D341Med (cell line): ENCODE results near the gene CFAP161.

Experiments
- DNase-seq: peaks from one replicate; pipeline ENCODE4 v3.0.0; 2012; ENCODE audit warnings: low spot score

The CFAP161 gene

DNA sequence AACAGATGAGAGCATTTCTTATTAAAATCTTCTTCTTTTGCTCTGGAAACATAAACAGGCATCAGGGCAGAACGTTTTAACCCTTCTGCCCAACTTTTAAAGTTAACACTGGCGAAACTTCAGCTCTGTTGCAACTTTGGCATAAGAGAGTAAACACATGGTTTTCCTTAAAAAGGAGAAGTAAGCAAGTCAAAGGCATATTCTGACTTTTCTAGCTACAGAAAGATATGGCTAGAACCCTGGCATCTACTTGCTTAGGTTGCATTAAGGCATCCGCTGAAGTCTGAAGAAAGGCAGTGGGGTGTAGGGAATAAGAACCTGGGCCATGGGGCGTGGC is 49.3 kb downstream of the CFAP161 start:
- DNase-seq: no peak

DNA sequence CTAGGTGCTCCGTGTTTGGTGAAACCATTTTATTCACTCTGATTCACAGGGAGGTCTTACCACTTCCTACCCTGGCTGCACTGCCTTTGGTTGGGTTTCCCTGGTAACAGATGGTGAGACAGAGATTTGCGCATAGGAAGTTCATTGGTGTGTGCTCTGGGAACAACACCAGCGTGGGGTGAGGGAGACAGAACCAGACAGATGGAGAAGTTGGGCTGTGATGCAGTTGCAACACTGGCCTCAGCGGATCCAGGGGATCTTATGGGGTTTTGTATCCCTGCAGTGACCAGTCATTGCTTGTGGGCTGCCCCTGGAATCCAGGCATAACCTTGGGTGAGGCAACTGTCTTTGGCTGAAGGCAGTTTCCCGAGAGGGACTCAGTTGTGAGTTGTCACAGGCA is 50.1 kb downstream of the CFAP161 start:
- DNase-seq: no peak

DNA sequence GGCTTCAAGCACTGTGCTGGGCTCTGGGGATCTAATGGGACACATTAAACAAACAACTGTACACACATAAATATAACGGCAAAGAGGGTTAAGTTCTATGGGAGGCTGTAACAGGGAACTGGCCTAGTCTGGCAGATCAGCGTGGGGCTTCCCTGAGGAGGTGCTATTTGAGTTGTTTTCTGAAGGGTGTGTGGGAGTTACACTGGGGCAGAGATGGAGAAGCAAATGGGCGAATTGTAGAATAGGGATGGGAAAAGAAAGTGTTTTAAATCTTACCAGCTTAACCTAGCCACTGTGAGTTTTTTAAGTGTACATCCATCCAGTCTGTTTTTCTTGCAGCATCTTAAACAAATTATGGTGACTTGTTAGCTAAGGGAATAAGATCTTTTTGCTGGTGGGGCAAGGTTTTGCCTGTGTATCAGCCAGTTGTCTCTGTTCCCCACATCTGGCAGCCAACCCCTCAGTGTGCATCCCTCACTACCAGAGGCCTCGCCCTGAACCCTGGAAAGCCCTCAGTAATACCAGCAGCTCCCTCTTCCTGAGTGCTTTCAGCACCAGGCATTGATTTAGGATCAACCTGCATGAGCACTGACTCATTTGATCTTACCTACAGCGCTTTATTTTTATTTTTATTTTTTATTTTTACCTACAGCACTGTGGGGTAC is 51.7 kb downstream of the CFAP161 start:
- DNase-seq: no peak

DNA sequence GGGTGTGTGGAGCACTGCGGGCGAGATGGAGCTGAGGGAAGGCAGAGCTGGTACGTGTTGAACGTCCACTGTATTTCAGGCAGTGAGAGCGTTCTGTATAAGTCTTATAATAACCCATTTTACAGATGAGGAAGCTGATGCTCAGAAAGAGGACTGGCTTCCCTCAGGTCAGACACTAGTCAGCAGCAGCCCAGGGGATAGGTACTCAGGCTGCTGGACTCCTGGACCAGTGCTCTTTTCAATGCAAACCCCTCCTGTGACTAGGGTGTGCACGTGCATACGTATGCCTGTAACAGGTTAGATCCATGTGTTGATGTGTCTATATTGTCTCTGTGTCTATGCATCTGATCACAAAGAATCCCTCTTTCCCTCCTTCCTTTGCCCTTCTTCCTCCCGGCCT is 54.3 kb downstream of the CFAP161 start:
- no peak for DNase-seq

GRCh38 chr15:81189583-81190283 is 55.7 kb downstream of the CFAP161 start:
- no peak for DNase-seq

- DNase-seq: no peak
These were observed 56.9 kb downstream of the CFAP161 start for GRCh38 chr15:81190922-81191507.

- no peak for DNase-seq
These were observed 57.6 kb downstream of the CFAP161 start for GRCh38 chr15:81191701-81192100.

- no peak for DNase-seq
These were observed 60.7 kb downstream of the CFAP161 start for GRCh38 chr15:81194723-81195122.

DNA sequence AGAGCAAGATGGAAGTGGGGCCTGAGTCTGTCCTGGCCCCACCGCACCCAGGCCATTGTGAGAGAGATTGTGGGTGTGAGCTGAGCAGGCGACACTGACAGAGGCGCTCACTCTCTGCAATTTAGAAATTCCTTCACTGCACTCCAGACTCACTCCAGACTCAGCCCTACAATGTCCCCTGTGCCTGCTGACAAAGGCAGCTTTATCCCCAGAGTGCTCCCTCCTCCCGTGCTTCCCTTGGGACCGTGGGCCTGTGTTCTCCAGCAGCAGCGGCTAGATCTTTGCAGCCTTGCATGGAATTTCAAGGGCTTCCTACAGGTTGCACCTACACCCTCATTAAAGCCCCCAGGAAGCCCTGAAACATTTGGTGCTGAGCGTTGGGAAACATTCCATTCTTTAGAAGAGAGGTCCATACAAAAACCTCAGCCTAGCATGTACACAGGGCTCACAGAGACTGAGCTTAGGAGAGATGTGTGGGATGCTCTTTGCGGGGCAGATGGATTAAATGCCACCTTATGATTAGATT is 61.3 kb downstream of the CFAP161 start:
- no peak for DNase-seq

DNA sequence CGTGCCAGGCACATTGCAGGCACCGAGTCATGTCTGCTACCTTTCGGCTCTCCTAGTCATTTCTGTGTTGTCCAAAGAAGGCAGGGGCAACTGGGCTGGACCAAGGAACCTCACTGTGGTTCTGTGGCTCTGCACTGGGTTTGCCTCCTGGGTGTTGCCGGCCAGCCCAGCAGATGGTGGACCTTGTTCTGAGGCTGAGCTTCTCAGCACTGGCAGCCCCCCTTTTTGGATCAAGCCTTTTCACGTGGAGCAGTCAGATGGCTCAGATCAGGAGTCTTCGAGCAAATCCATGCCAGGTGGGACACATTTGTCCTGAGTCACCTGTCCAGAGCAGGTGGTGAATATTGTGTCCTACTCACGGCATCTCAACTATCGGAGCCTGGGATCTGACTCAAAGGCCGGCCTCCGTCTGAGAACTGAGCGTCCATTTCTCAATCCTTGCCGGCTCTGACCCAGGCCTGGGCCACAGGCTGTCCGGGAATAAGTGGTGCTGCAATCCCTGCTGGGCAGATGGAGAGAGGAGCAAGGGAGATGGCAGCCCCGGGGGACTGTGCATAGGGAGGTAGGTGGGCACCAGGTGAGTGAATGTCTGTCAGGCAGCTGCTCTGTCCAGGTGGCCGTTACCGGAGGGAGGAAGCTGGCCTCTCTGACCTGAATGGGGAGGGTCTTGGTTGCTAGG is 62.6 kb downstream of the CFAP161 start, which contains the start of gene IL16:
IL16 (plus strand) TSS at position 304 of the 679 bp plus-strand sequence. CDS start 28,521 bp downstream, outside the sequence.
- no peak for DNase-seq

- DNase-seq: no peak
These were observed 63.2 kb downstream of the CFAP161 start for GRCh38 chr15:81197255-81197630.

DNA sequence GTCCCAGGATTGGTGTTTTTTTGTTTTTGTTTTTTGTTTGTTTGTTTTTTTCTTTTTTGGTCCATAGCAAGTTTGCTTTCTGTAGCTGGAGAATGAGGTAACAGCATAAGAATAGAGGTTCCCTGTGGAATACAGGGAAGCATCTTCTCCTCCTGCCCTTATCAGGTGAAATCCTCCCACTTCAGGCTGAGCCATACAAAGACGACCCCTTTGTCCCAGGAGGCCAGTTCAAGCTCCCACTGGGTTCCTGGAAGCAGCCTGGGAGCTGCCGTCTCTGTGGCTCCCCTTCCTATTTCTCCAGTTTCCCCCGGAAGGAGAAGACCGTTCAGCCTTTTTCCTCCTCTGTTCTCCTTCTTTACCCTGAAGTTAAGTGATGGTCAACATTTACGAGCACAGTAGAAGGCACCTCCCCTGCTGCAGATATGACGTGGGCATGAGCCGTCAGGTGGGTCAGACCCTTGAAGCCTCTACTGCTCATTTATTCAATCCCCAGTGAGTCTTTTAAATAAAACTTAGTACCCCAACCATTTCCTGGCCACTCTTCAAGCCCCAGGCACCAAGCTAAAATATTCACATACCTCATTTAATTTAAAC is 63.7 kb downstream of the CFAP161 start:
- no peak for DNase-seq
